Smooth muscle cell (in vitro differentiated cells): ENCODE results near the gene NUDT17. TPM values are rescaled to one million over a fixed set of nuclear protein-coding genes. Genes with fewer than 3 reads are reported as not detected.

Source experiments
- DNase-seq: peaks from one replicate; lab custom pipeline; 2025; ENCODE audit not compliant: unreplicated experiment; lab: John Stamatoyannopoulos, UW
- H2AFZ ChIP-seq: fragments of 200-600 bp; sonication (generic); 2 replicates; pipeline ENCODE4 v1.6.0; 2016; ENCODE audit warnings: antibody characterized with exemption, low read depth, mild to moderate bottlenecking
- H3F3A ChIP-seq: fragments of 200-600 bp; sonication (generic); 2 replicates; pipeline ENCODE4 v1.6.0; 2017; ENCODE audit warnings: antibody characterized with exemption, low read depth
- H3K27ac ChIP-seq: fragments of 200-600 bp; sonication (generic); 2 replicates; pipeline ENCODE4 v1.5.1; 2016; ENCODE audit warnings: low read depth, mild to moderate bottlenecking
- H3K27me3 ChIP-seq: fragments of 200-600 bp; sonication (generic); 2 replicates; pipeline ENCODE4 v1.6.1; 2016; ENCODE audit warnings: low read depth, mild to moderate bottlenecking
- H3K36me3 ChIP-seq: fragments of 200-600 bp; sonication (generic); 2 replicates; pipeline ENCODE4 v1.5.1; 2016; ENCODE audit warnings: low read depth
- H3K4me1 ChIP-seq: fragments of 200-600 bp; sonication (generic); 2 replicates; pipeline ENCODE4 v1.5.1; 2016; ENCODE audit warnings: low read depth
- H3K4me2 ChIP-seq: fragments of 200-600 bp; sonication (generic); 2 replicates; pipeline ENCODE4 v1.6.0; 2016; ENCODE audit warnings: mild to moderate bottlenecking
- H3K4me3 ChIP-seq: fragments of 200-600 bp; sonication (generic); 2 replicates; pipeline ENCODE4 v1.5.1; 2016; ENCODE audit warnings: mild to moderate bottlenecking
- H3K79me2 ChIP-seq: fragments of 200-600 bp; sonication (generic); 2 replicates; pipeline ENCODE4 v1.6.0; 2016; ENCODE audit warnings: low read depth, mild to moderate bottlenecking
- H3K9ac ChIP-seq: fragments of 200-600 bp; sonication (generic); 2 replicates; pipeline ENCODE4 v1.6.0; 2016; ENCODE audit warnings: low read depth
- H3K9me3 ChIP-seq: fragments of 200-600 bp; sonication (generic); replicated peaks from 2 replicates; pipeline ENCODE4 v1.5.1; 2016; ENCODE audit warnings: low read depth
- H4K20me1 ChIP-seq: fragments of 200-600 bp; sonication (generic); 2 replicates; pipeline ENCODE4 v1.6.0; 2016; ENCODE audit warnings: low read depth
- WGBS: methylation state at CpG from one replicate; pipeline ENCODE4 v1.1.7; 2016; ENCODE audit warnings: low lambda C conversion rate; 5-methylcytosine and 5-hydroxymethylcytosine counted together
- polyA plus RNA-seq: library from polyadenylated mRNA; unstranded; fragments of >200 nt; fragmentation: Nextera tagmentation; extraction: Ambion mirVana; gene quantifications from 2 replicates; pipeline ENCODE4 v1.2.1, GENCODE V29; 2016
- total RNA-seq: library from RNA; depleted of rRNA; stranded (reverse); fragments of >200 nt; gene quantifications from 2 replicates; pipeline ENCODE4 v1.2.3, GENCODE V29; 2014
- TF ChIP-seq, protein P1 (sequence below): fragments of 200-600 bp; sonication (generic); IDR thresholded peaks from 2 replicates; pipeline ENCODE4 v1.5.1; 2017; ENCODE audit warnings: borderline replicate concordance, mild to moderate bottlenecking, antibody characterized with exemption; ENCODE audit not compliant: insufficient read depth, poor library complexity, severe bottlenecking

Gene NUDT17
- total and polyA plus RNA-seq, 2 experiments from 2014 or later: 2.5 to 6.8 TPM

DNA sequence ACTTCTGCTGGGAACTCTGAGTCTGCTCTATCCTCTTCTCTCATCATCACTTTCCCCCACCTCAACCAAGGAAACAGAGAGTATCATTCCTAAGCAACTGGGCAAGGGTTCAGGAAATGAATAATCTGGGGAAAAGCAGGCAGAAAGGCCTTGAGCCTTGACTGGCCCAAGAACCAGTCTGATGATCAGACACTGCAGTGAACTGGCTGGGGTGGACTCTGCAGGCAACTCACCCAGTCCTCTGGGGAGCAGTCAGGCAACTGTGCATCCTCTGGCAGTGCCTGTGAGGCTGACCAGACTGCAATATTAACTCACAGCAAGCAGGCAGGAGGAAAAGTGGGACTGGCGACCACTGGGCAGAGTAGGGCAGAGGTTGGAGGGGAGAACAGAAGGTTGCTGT lies 39.2 kb downstream of the NUDT17 start:
- H3K27me3 ChIP-seq: peaks cover 21% of the 10 kb centered on the region
- no peak overlapping the region for H3K9ac ChIP-seq
- H3F3A ChIP-seq: no peaks in the 10 kb centered on the region
- no peak for DNase-seq
- H3K27ac ChIP-seq: no peak overlapping the region
- H3K36me3 ChIP-seq: no peaks in the 10 kb centered on the region
- TF ChIP-seq, protein P1, sequence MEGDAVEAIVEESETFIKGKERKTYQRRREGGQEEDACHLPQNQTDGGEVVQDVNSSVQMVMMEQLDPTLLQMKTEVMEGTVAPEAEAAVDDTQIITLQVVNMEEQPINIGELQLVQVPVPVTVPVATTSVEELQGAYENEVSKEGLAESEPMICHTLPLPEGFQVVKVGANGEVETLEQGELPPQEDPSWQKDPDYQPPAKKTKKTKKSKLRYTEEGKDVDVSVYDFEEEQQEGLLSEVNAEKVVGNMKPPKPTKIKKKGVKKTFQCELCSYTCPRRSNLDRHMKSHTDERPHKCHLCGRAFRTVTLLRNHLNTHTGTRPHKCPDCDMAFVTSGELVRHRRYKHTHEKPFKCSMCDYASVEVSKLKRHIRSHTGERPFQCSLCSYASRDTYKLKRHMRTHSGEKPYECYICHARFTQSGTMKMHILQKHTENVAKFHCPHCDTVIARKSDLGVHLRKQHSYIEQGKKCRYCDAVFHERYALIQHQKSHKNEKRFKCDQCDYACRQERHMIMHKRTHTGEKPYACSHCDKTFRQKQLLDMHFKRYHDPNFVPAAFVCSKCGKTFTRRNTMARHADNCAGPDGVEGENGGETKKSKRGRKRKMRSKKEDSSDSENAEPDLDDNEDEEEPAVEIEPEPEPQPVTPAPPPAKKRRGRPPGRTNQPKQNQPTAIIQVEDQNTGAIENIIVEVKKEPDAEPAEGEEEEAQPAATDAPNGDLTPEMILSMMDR: no peak
- WGBS: 71% methylated on average over 1 of the region's 1 CpG
- H3K9me3 ChIP-seq: no peaks in the 10 kb centered on the region
- no peak overlapping the region for H3K4me2 ChIP-seq
- no peak overlapping the region for H3K4me3 ChIP-seq
- no peak overlapping the region for H2AFZ ChIP-seq
- no peaks in the 10 kb centered on the region for H3K79me2 ChIP-seq
- H4K20me1 ChIP-seq: no peaks in the 10 kb centered on the region
- peaks cover 6% of the 10 kb centered on the region for H3K4me1 ChIP-seq

DNA sequence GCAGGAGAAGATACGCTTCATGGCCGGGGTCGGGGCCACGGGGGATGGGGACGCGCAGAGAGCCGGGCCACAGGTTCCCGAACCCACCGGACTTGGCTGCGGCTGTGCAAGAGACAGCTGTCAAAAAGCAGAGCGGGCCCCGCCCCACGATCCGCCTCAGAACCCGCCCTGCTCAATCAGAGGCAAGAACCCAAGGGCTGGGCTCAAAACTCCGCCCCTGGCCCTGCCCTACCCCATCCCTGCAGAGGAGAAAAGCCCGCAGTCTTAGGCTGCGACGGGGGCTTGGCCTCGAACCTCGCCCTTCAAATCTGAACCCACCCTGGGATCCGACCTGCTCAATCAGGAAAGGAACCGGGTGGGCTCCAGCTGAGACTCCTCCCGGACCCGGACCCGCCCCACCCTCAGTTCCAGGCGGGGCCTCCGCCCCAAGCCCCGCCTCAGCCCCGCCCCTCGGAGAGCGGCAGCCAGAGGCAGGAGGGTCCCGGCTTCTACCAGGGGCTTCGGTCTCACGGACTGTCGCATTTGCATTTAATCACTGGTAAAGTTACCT lies 40.4 kb downstream of the NUDT17 start, which contains the start of gene ANKRD35:
ANKRD35 (minus strand) TSS at position 129 of the 550 bp plus-strand sequence; CDS start at position 21, 108 bp downstream.
- Histone ChIP-seq H3K36me3 (no peaks in the 10 kb centered on the region), H3K27ac (no peak within 1 kb of the TSS), H3K4me1 (no peaks in the 10 kb centered on the region), H3K79me2 (no peaks in the 10 kb centered on the region), H4K20me1 (no peaks in the 10 kb centered on the region), H2AFZ (peak within 1 kb of the TSS; percentile 95), H3K9ac (no peak within 1 kb of the TSS), H3F3A (no peaks in the 10 kb centered on the region), H3K4me3 (peak within 1 kb of the TSS; percentile 85), H3K9me3 (no peaks in the 10 kb centered on the region), H3K4me2 (peak within 1 kb of the TSS; percentile 83), H3K27me3 (peaks cover 21% of the 10 kb centered on the region)
- 6% methylated on average over 18 of the region's 36 CpGs for WGBS
- peak; percentile 37 for DNase-seq
- TF ChIP-seq, protein P1: no peak

DNA sequence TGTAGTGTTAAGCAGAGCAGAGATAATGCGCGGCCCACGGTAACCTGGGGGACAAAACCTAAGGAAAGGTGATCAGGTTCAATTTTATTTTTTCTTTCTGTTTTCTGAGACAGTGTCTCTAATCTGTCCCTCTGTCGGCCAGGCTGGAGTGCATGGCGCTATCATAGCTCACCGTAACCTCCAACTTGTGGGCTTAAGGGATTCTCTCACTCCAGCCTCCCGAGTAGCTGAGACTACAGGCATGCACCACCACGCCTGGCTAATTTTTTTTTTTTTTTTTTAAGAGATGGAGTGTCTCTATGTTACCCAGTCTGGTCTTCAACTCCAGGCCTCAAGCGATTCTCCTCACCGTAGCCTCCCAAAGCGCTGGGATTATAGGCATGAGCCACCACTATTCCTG lies 41.0 kb downstream of the NUDT17 start:
- H3K9me3 ChIP-seq: no peaks in the 10 kb centered on the region
- H3F3A ChIP-seq: no peaks in the 10 kb centered on the region
- no peak for DNase-seq
- H4K20me1 ChIP-seq: no peaks in the 10 kb centered on the region
- 44% methylated on average over 11 of the region's 11 CpGs for WGBS
- no peak overlapping the region for H3K27ac ChIP-seq
- no peaks in the 10 kb centered on the region for H3K79me2 ChIP-seq
- H3K27me3 ChIP-seq: peaks cover 21% of the 10 kb centered on the region
- TF ChIP-seq, protein P1: no peak
- H3K4me2 ChIP-seq: peak overlapping the region; percentile 83
- H3K4me3 ChIP-seq: peak overlapping the region; percentile 85
- H3K36me3 ChIP-seq: no peaks in the 10 kb centered on the region
- H2AFZ ChIP-seq: peak overlapping the region; percentile 95
- peaks cover 2% of the 10 kb centered on the region for H3K4me1 ChIP-seq
- no peak overlapping the region for H3K9ac ChIP-seq

DNA sequence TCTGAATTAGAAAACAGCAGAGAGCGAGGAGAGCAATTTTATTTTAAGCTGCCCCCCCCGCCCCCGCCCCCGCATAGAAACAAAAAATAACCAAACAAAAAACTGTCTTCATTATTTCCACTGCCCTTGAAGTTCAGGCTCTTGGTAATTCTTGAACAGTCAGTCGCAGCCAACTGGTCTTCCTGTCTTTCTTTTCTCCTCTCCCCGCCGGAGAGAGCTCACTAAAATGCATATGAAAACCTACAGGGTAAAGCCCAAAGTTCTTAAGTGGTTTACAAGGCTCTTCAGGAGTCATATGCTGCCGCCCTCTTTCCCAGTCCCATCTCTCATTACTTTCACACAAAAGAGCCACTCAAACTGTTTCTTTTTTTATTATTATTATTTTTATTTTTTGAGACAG lies 41.4 kb downstream of the NUDT17 start:
- WGBS: 44% methylated on average over 8 of the region's 8 CpGs
- H3K9me3 ChIP-seq: no peaks in the 10 kb centered on the region
- H3K36me3 ChIP-seq: no peaks in the 10 kb centered on the region
- peaks cover 3% of the 10 kb centered on the region for H3F3A ChIP-seq
- no peaks in the 10 kb centered on the region for H3K79me2 ChIP-seq
- no peak overlapping the region for H2AFZ ChIP-seq
- DNase-seq: no peak
- H3K4me2 ChIP-seq: peak overlapping the region; percentile 83
- no peak overlapping the region for H3K4me3 ChIP-seq
- H3K27me3 ChIP-seq: peaks cover 21% of the 10 kb centered on the region
- H3K9ac ChIP-seq: no peak overlapping the region
- TF ChIP-seq, protein P1: no peak
- no peaks in the 10 kb centered on the region for H4K20me1 ChIP-seq
- no peak overlapping the region for H3K27ac ChIP-seq
- peaks cover 5% of the 10 kb centered on the region for H3K4me1 ChIP-seq
